Bronchial epithelial cell (primary cell): Measurements from ENCODE around the gene RANBP9. TPM values are rescaled to one million over a fixed set of nuclear protein-coding genes. Genes with fewer than 3 reads are reported as not detected.

Experiments
- DNase-seq: peaks from one replicate; pipeline ENCODE4 v3.0.0-alpha.2; 2010; ENCODE audit warnings: low read depth
- FAIRE-seq: peaks from 2 replicates; lab custom pipeline; 2011; peaks lifted over from hg19 to GRCh38; lab: Jason Lieb, UNC
- H3K27me3 ChIP-seq: 2 replicates; pipeline ENCODE4 v1.5.1; 2011; ENCODE audit warnings: low read length; ENCODE audit not compliant: control insufficient read depth, insufficient read depth
- H3K36me3 ChIP-seq: 2 replicates; pipeline ENCODE4 v1.5.1; 2011; ENCODE audit warnings: low read length; ENCODE audit not compliant: control insufficient read depth, insufficient read depth
- H3K4me3 ChIP-seq: 2 replicates; pipeline ENCODE4 v1.5.1; 2011; ENCODE audit warnings: mild to moderate bottlenecking, low read depth, low read length, control low read depth
- total RNA-seq: library from RNA; depleted of rRNA; stranded (reverse); fragments of >200 nt; gene quantifications from 2 replicates; pipeline ENCODE4 v1.2.1, GENCODE V29; 2014
- TF ChIP-seq, protein P1 (sequence below): IDR thresholded peaks from 2 replicates; pipeline ENCODE4 v1.5.1; 2011; ENCODE audit warnings: mild to moderate bottlenecking, moderate library complexity, low read length, control low read depth, inconsistent platforms; ENCODE audit not compliant: insufficient read depth, severe bottlenecking

The RANBP9 gene
- total RNA-seq, 1 donor from 2014 or later = 27.4 TPM

DNA sequence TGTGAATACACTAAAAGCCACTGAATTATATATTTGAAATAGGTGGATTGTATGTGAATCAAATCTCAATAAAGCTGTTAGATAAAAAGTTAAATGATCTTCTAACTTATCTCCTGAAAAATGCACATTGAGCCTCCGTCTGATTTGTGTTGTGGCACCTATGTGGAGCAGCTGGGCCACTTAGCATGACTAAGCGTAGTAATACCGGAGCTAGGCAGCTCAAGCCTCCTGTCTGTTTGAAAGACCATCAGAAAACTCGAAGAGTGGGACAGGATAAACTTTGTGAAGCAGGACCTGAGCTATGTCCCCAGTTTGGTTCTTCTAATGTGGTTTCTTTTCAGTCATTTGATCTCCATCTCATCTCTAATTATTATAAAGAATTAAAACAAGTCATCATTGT lies 107.5 kb downstream of the RANBP9 start:
- no peak overlapping the region for H3K4me3 ChIP-seq
- FAIRE-seq (no peak), DNase-seq (no peak)
- TF ChIP-seq, protein P1, sequence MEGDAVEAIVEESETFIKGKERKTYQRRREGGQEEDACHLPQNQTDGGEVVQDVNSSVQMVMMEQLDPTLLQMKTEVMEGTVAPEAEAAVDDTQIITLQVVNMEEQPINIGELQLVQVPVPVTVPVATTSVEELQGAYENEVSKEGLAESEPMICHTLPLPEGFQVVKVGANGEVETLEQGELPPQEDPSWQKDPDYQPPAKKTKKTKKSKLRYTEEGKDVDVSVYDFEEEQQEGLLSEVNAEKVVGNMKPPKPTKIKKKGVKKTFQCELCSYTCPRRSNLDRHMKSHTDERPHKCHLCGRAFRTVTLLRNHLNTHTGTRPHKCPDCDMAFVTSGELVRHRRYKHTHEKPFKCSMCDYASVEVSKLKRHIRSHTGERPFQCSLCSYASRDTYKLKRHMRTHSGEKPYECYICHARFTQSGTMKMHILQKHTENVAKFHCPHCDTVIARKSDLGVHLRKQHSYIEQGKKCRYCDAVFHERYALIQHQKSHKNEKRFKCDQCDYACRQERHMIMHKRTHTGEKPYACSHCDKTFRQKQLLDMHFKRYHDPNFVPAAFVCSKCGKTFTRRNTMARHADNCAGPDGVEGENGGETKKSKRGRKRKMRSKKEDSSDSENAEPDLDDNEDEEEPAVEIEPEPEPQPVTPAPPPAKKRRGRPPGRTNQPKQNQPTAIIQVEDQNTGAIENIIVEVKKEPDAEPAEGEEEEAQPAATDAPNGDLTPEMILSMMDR = no peak
- H3K27me3 ChIP-seq = no peaks in the 10 kb centered on the region
- H3K36me3 ChIP-seq = peaks cover 2% of the 10 kb centered on the region

DNA sequence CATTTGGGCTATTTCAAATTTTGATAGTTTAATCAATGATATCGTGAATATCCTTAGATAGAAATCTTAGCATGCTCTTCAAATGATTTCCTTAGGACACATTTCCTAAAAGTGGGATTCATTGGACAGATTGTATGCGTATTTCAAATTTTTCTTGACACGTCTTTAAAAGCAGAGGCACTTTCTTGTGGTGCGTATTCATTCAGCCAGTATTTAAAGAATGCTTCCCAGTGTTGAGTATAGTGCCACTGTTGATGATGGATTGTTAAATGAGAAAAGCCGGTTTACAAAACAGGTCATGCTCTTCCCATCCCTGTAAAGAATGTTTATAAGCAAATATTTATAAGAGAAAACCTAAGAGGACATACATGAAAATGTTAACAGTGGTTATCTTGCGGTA lies 111.6 kb downstream of the RANBP9 start:
- H3K4me3 ChIP-seq = no peak overlapping the region
- H3K27me3 ChIP-seq = no peaks in the 10 kb centered on the region
- TF ChIP-seq, protein P1 = no peak
- DNase-seq (no peak), FAIRE-seq (no peak)
- peaks cover 3% of the 10 kb centered on the region for H3K36me3 ChIP-seq

DNA sequence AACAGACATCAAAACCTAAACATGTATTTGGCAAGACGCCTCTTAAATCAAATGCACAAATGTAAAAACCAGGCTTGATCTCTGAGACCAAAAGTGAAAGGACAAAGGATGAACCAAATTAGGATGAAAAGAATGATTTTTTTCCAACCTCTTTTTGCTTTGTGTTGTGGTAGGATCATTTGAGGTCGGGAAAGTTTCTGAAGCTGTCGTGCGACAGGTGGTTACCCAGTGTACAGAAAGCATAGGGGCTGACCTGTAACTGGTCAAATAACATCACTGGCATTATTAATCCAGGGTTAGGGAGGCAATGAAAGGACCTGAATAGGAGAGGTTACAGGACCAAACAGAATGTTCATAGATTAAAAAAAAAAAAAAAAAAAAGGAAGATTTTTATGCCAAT lies 114.6 kb downstream of the RANBP9 start:
- Histone ChIP-seq H3K4me3 (no peak overlapping the region), H3K36me3 (peaks cover 5% of the 10 kb centered on the region), H3K27me3 (no peaks in the 10 kb centered on the region)
- FAIRE-seq (no peak), DNase-seq (no peak)
- TF ChIP-seq, protein P1 = no peak

DNA sequence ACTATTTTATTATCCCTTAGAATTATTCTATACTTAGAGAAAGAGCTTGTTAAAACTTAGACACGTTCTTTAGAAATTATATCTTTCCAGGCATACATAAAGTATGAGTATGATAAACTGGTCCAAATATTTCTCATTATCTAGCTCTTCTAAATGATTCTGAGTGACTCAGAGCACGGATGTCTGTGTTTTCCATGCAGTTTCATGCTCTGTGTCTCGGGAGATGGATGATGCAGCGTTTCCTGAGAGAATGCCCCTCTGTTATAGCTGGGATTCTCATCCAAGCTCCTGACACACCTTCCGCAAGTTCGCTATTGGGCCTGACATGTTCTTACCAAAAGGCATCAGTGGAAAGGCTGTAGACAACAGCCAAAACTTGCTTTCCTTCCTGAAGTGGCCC lies 117.9 kb downstream of the RANBP9 start:
- DNase-seq (peak; percentile 44), FAIRE-seq (no peak)
- TF ChIP-seq, protein P1 = no peak
- Histone ChIP-seq H3K36me3 (peaks cover 5% of the 10 kb centered on the region), H3K27me3 (no peaks in the 10 kb centered on the region), H3K4me3 (no peak overlapping the region)

DNA sequence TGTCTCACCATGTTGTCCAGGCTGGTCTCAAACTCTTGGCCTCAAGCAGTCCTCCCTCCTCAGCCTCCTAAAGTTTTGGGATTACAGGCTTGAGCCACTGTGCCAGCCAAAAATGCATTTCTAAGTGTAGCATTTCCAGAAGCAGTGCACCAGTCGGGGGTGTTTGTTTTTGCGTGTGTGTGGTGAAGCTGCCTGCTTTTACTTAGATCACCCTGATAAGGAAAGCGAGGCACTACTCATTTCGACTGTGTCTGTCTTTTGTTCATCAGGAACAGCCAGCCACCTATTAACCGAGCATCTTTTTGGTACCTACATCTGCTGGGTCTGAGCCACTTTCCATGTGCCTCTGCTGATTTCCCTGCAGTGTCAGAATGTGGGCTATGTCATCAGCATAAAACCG lies 118.5 kb downstream of the RANBP9 start:
- TF ChIP-seq, protein P1 = no peak
- Histone ChIP-seq H3K4me3 (no peak overlapping the region), H3K27me3 (no peaks in the 10 kb centered on the region), H3K36me3 (peaks cover 5% of the 10 kb centered on the region)
- FAIRE-seq (no peak), DNase-seq (no peak)

DNA sequence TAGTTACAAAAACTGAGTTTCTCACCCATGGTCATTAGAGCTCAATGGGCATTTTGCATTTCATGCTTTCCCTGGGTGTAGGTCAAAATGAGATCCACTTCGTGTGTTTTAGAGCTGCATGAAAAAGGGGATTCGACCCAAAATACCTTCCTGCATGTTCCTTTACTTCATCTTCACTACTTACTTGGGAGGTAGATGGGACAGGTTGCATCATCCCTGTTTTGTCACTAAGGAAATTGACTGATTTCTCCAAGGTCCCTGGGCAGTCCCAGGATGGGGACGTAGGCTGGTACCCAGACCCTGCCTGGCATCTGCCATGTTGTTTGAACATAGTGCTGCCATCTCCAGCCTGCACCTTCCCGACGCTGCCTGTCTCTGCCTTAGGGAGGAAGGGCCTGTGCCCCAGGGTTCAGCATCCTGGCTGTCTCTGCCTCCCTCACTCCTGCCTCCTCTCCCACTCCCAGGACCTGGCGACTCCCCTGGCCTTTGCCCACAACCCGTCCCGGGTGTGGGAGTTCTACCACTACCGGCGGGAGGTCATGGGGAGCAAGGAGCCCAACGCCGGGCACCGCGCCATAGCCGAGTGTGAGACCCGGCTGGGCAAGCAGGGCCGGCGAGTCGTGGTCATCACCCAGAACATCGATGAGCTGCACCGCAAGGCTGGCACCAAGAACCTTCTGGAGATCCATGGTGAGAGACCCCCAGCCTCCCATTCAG lies 120.3 kb downstream of the RANBP9 start:
- TF ChIP-seq, protein P1 = no peak
- Histone ChIP-seq H3K36me3 (peaks cover 11% of the 10 kb centered on the region), H3K27me3 (no peaks in the 10 kb centered on the region), H3K4me3 (no peak overlapping the region)
- no peak for DNase-seq
- FAIRE-seq = no peak
